ENCODE results near the gene TEAD3.
A peak's percentile ranks its signal among the peaks of the same experiment; 100 is the strongest.

The TEAD3 gene

DNA sequence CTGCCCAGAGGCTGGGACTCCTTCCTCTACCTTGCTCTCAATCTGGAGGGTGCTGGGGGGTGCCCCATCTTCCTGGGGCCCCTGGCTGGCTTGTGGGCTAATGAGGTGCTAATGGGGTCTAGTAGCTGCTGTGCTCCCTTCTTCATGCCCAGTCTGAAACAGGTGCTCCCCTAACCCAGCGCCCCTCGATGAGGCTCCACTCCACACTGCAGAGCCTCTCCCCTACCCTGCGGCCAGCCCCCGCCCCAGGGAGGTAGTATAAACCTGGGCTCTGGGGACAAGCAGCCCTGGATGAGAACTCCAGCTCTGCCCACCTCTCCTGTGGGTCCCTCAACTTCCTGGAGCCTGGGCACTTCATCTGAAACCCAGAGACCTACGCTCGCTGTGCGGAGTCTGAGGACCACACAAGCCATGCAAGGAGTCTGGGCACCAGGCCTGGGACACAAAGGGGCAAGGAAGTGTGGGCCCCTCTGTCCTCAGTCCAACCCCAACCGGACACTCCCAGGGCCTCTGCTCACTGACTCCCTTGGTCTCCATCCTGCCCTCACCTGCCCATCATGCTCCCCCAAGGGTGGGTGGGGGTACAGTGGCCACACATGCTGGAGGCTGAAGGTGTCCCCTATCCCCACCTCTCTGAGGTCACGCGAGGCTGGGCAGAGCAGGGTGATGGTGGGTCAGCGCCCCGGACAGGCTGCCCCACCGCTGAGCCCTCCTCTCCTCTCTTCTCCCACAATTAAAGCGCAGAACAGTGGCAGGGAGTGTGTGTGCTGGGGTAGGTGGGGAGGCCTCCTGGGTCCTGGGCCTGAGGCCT lies 22.5 kb downstream of the TEAD3 start:
- in situ Hi-C loops (cut with HindIII; ENCODE audit: low sequenced_read_pairs), result no loop called here
- H3K4me3 ChIP-seq (ENCODE audit: low read depth, low read length), result no peak overlapping the region
- DNase-seq (ENCODE audit: low read depth), result no peak
- TF ChIP-seq, protein P1, sequence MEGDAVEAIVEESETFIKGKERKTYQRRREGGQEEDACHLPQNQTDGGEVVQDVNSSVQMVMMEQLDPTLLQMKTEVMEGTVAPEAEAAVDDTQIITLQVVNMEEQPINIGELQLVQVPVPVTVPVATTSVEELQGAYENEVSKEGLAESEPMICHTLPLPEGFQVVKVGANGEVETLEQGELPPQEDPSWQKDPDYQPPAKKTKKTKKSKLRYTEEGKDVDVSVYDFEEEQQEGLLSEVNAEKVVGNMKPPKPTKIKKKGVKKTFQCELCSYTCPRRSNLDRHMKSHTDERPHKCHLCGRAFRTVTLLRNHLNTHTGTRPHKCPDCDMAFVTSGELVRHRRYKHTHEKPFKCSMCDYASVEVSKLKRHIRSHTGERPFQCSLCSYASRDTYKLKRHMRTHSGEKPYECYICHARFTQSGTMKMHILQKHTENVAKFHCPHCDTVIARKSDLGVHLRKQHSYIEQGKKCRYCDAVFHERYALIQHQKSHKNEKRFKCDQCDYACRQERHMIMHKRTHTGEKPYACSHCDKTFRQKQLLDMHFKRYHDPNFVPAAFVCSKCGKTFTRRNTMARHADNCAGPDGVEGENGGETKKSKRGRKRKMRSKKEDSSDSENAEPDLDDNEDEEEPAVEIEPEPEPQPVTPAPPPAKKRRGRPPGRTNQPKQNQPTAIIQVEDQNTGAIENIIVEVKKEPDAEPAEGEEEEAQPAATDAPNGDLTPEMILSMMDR (IDR thresholded peaks at IDR 0.05; ENCODE audit: low read depth, low read length, missing control alignments), result no peak

DNA sequence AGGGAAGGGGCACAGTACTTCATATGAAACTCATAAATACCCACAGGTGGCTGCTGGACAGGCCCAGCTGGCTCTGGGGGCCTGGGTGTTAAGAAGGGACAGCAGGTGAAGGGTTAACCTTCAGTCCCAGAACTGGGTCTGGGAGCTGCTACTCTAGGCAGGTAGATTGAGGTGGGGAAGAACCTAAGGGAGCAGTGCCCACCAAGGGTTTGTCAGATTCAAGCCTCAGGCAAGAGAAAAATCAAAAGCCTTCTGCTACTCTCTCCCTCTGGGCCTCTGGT lies 23.1 kb downstream of the TEAD3 start:
- TF ChIP-seq, protein P1 (IDR thresholded peaks at IDR 0.05; ENCODE audit: low read depth, low read length, missing control alignments), result no peak
- H3K4me3 ChIP-seq (ENCODE audit: low read depth, low read length), result no peak overlapping the region
- no peak for DNase-seq (ENCODE audit: low read depth)
- in situ Hi-C loops (cut with HindIII; ENCODE audit: low sequenced_read_pairs), result no loop called here

DNA sequence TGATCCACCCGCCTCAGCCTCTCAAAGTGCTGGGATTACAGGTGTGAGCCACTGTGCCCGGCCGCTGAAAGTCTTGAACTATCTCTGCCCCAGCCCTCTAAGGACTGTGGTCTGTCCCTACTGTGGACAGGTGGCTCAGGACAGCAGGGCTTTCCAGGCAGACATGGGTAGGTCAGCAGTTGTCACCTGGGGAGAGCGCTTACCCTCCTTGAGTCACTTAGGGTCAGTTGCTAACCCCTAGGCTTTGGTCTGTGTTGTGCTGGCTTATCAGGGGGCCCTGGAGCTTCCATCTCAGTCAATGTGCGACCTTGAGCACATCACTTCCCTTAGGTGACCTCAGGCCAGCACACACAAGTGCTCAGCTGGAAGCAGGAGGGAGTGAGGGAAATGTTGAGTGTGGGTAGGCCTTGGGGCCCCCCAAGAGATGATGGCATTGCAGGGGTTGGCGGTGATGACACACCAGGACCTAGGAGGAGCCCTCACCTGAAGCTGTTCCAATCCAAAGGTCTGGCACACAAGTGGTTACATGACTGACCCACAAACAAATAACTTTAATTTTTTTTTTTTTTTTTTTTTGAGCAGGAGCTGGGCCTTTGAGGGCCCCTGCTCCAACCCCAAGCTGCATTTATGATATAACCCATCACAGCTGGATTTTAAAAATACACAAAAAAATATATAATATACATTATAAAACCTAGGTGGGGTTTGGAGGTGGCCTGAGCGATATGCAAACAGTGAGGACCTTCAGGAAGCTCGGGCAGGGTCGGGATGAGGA lies 23.6 kb downstream of the TEAD3 start:
- no peak for DNase-seq (ENCODE audit: low read depth)
- TF ChIP-seq, protein P1 (IDR thresholded peaks at IDR 0.05; ENCODE audit: low read depth, low read length, missing control alignments), result no peak
- in situ Hi-C loops (cut with HindIII; ENCODE audit: low sequenced_read_pairs), result no loop called here
- H3K4me3 ChIP-seq (ENCODE audit: low read depth, low read length), result no peak overlapping the region

DNA sequence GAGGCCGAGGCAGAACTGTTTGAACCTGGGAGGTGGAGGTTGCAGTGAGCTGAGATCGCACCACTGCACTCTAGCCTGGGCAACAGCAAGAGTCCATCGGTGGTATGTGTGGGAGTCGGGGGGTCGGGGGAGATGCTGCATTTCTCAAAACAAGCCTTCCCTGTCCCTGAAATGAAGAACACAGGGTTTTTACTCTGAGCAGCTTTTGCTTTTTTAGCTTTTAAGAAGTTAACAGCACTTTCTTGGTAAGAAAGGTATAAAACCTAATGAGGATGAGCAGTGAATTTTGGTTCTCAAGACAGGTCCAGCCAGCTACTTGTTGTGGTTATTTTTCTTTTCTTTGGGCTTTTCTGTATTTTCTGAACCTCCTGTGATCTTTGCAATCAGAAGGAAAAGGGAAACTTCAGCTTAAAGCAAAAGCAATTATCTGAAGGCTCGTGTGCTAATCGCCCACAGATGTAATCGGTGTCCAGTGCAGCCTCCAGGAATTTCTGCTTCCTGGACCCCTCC lies 25.0 kb downstream of the TEAD3 start:
- H3K4me3 ChIP-seq (ENCODE audit: low read depth, low read length), result no peak overlapping the region
- no peak for DNase-seq (ENCODE audit: low read depth)
- TF ChIP-seq, protein P1 (IDR thresholded peaks at IDR 0.05; ENCODE audit: low read depth, low read length, missing control alignments), result no peak
- in situ Hi-C loops (cut with HindIII; ENCODE audit: low sequenced_read_pairs), result no loop called here

DNA sequence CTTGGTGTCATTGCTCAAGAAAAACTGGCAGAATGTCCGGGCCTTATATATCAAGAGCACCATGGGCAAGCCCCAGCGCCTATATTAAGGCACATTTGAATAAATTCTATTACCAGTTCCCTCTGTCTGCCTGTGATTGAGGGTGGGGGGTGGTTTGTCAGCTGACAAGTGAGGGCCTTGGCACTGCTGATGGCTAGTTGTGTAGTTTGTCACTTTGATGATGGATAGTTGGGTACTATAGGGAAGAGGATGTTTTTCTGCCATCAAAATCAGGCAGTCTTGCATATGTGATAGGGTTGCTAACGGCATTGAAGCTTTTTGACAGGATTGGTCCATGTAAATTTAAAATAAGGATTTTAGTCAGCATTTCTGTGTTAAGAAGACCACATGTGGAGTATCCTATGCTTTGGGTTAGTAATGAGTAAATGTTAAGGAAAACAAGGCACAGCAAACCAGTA lies 26.2 kb downstream of the TEAD3 start:
- peak overlapping the region; percentile 95 for H3K4me3 ChIP-seq (ENCODE audit: low read depth, low read length)
- in situ Hi-C loops (cut with HindIII; ENCODE audit: low sequenced_read_pairs), result no loop called here
- no peak for DNase-seq (ENCODE audit: low read depth)
- TF ChIP-seq, protein P1 (IDR thresholded peaks at IDR 0.05; ENCODE audit: low read depth, low read length, missing control alignments), result no peak

DNA sequence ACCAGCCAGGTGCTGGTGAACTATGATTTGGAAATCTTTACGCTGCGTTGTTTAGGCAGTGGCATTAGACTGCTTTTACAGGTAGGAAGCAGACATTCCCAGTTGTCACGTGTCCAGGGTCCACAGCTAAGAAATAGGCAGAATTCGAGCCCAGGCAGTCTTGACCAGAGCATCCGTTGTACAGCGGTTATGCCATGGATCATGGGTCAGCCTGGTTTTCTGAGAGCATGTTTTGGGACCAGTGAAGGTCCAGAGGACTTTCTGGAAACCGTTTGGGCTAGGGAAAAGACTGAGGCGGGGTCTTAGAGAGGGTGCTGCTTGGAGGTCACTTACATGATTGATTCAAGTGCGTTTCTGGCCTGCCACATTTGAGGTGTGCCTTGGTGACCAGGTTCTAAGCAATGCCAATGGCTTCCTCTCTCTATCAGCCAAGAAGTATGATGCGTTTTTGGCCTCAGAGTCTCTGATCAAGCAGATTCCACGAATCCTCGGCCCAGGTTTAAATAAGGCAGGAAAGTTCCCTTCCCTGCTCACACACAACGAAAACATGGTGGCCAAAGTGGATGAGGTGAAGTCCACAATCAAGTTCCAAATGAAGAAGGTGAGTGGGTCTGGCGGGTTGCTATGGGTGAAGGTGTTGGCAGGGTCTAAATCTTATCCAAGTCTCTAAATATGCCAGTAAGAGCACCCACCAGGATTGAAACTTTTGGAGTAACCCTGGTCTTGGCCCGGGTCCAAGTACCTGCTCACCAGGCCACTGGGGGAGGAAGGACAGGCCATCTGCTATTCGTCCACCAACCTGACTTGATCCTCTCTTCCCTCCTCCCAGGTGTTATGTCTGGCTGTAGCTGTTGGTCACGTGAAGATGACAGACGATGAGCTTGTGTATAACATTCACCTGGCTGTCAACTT lies 26.9 kb downstream of the TEAD3 start:
- TF ChIP-seq, protein P1 (IDR thresholded peaks at IDR 0.05; ENCODE audit: low read depth, low read length, missing control alignments), result no peak
- peak overlapping the region; percentile 95 for H3K4me3 ChIP-seq (ENCODE audit: low read depth, low read length)
- in situ Hi-C loops (cut with HindIII; ENCODE audit: low sequenced_read_pairs), result no loop called here
- DNase-seq (ENCODE audit: low read depth), result no peak
